ENCODE results near the gene GRM7. TPM values are rescaled to one million over a fixed set of nuclear protein-coding genes. Genes with fewer than 3 reads are reported as not detected.

GRM7 gene
- total RNA-seq, 1 experiment from 2014 or later: not detected

DNA sequence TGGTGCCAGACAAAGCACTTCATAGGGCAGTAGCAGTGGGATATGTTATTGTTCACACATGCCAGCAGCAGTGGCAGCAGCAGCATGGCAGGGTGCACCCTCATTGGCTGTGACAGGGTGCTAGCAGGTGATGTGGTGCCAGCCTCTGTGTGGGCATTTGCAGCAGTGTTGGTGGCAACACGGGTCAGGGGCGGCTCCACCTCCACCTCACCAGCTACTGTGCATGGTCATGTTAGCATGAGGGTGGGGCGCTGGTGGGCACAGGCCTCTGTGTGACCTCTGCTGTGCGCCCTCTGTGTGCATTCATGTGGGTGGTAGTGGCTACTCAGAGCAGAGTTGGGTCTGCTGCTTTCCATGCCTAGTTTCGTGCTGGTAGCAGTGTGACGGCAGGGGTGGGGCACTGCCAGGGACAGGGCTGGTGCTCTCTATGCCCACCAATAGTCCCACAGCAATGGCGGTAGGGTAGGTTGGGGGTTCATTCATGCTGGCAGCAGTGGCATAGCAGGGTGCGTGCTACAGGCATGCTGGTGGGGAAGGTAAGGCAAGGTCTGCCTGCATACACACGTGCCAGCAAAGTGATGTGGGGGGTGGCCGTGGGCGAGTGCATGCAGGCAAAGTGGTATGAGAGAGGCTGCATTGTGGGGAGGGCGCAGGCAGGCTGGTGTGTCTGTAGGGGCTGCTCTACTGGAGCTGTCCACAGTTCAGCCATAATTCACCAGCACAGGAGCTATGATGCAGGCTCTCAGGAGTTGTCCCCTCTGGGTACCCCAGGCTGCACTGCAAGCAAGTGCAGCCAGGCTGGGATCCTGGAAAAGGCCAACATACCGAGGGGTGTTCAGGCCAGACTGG lies 402.7 kb downstream of the GRM7 start:
- ChIA-PET POLR2A (no interaction called here), CTCF (no interaction called here), RAD21 (ENCODE audit: low non-redundant PET in 1 of 2, low total read pairs in 2 of 2, uncharacterized antibody in 2 of 2, unreplicated experiment in 2 of 2) (no interaction called here)
- no peak overlapping the region for H3K4me2 ChIP-seq (ENCODE audit: low read length)
- no peak for DNase-seq (ENCODE audit: low read depth, low spot score)
- H3K27ac ChIP-seq (ENCODE audit: low read depth, low read length): no peak overlapping the region
- no peaks in the 10 kb centered on the region for H3K79me2 ChIP-seq (ENCODE audit: insufficient read depth, low read length)
- intact Hi-C loops (cut with micrococcal nuclease): no loop called here
- no peak for TF ChIP-seq FOSL1 (IDR thresholded peaks at IDR 0.05; ENCODE audit: low read depth)
- TF ChIP-seq POLR2A (IDR thresholded peaks at IDR 0.05; ENCODE audit: borderline replicate concordance, extremely low read depth, insufficient read depth, insufficient read length): no peak
- TF ChIP-seq TCF7L2 (IDR thresholded peaks at IDR 0.05; ENCODE audit: borderline replicate concordance, extremely low read depth, insufficient read depth, insufficient read length): no peak
- TF ChIP-seq CBX3 (IDR thresholded peaks at IDR 0.05; ENCODE audit: low read depth): no peak
- no peak for TF ChIP-seq EZH2phosphoT487 (IDR thresholded peaks at IDR 0.05; ENCODE audit: borderline replicate concordance)
- no peak for TF ChIP-seq POLR2AphosphoS5 (IDR thresholded peaks at IDR 0.05; ENCODE audit: low read depth, low read length)
- TF ChIP-seq, protein P1, sequence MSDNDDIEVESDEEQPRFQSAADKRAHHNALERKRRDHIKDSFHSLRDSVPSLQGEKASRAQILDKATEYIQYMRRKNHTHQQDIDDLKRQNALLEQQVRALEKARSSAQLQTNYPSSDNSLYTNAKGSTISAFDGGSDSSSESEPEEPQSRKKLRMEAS (IDR thresholded peaks at IDR 0.05): no peak
- no peak for TF ChIP-seq JUND (IDR thresholded peaks at IDR 0.05)
- no peak for TF ChIP-seq SIN3A (IDR thresholded peaks at IDR 0.05; ENCODE audit: low read depth)
- no peak for TF ChIP-seq SRF (IDR thresholded peaks at IDR 0.05; ENCODE audit: low read depth)
- TF ChIP-seq ZFX (IDR thresholded peaks at IDR 0.05): no peak
- no peaks in the 10 kb centered on the region for H3K27me3 ChIP-seq (ENCODE audit: insufficient read depth, low read length)
- no peaks in the 10 kb centered on the region for H3K9me3 ChIP-seq (ENCODE audit: control insufficient read depth in 1 of 2, insufficient read depth in 1 of 2, low read depth in 1 of 2, low read length in 2 of 2)
- no peaks in the 10 kb centered on the region for H3K4me1 ChIP-seq (ENCODE audit: control insufficient read depth in 1 of 2, insufficient read depth in 2 of 2, low read length in 2 of 2)
- ATAC-seq: no peak
- no peaks in the 10 kb centered on the region for H3K9me2 ChIP-seq (ENCODE audit: insufficient read depth)
- H3K4me3 ChIP-seq (replicated peaks in 1 of 2; ENCODE audit: low read depth in 1 of 2, low read length in 2 of 2): no peak overlapping the region
- H4K20me1 ChIP-seq (ENCODE audit: insufficient read depth): no peaks in the 10 kb centered on the region
- no peak overlapping the region for H2AFZ ChIP-seq (ENCODE audit: low read depth, low read length, poor library complexity, severe bottlenecking)
- H3K9ac ChIP-seq (ENCODE audit: low read length): no peak overlapping the region
- H3K36me3 ChIP-seq (ENCODE audit: control insufficient read depth in 1 of 2, insufficient read depth in 2 of 2, low read length in 2 of 2): no peaks in the 10 kb centered on the region
- no TSS peak for BruUV-seq (replicated peaks)

DNA sequence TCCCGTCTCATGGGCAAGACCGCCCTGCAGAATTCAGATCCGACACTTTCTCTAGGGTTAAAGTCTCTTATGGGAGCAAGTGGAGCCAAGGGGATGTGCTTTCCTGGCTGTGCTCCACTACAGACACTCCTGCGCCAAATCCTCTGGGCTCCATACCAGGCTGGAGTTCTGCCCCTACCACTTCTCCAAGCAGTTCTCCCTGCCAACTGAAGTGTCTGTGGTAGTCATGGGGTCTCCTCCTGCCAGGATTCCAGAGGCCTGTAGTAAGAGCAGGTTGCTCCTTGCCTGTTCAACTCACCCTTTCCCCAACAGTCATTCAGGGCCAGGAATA lies 403.2 kb downstream of the GRM7 start:
- Histone ChIP-seq H3K36me3 (ENCODE audit: control insufficient read depth in 1 of 2, insufficient read depth in 2 of 2, low read length in 2 of 2) (no peaks in the 10 kb centered on the region), H3K9me3 (ENCODE audit: control insufficient read depth in 1 of 2, insufficient read depth in 1 of 2, low read depth in 1 of 2, low read length in 2 of 2) (no peaks in the 10 kb centered on the region), H3K4me2 (ENCODE audit: low read length) (no peak overlapping the region), H2AFZ (ENCODE audit: low read depth, low read length, poor library complexity, severe bottlenecking) (no peak overlapping the region), H3K27ac (ENCODE audit: low read depth, low read length) (no peak overlapping the region), H3K79me2 (ENCODE audit: insufficient read depth, low read length) (no peaks in the 10 kb centered on the region), H3K9ac (ENCODE audit: low read length) (no peak overlapping the region), H3K27me3 (ENCODE audit: insufficient read depth, low read length) (no peaks in the 10 kb centered on the region), H4K20me1 (ENCODE audit: insufficient read depth) (no peaks in the 10 kb centered on the region), H3K9me2 (ENCODE audit: insufficient read depth) (no peaks in the 10 kb centered on the region), H3K4me1 (ENCODE audit: control insufficient read depth in 1 of 2, insufficient read depth in 2 of 2, low read length in 2 of 2) (no peaks in the 10 kb centered on the region), H3K4me3 (replicated peaks in 1 of 2; ENCODE audit: low read depth in 1 of 2, low read length in 2 of 2) (no peak overlapping the region)
- DNase-seq (ENCODE audit: low read depth, low spot score): no peak
- CTCF ChIA-PET: no interaction called here
- RAD21 ChIA-PET (ENCODE audit: low non-redundant PET in 1 of 2, low total read pairs in 2 of 2, uncharacterized antibody in 2 of 2, unreplicated experiment in 2 of 2): no interaction called here
- BruUV-seq (replicated peaks): no TSS peak
- POLR2A ChIA-PET: no interaction called here
- intact Hi-C loops (cut with micrococcal nuclease): no loop called here
- no peak for ATAC-seq
- no peak for TF ChIP-seq SP1 (IDR thresholded peaks at IDR 0.05; ENCODE audit: low read depth)
- no peak for TF ChIP-seq TCF7L2 (IDR thresholded peaks at IDR 0.05; ENCODE audit: borderline replicate concordance, extremely low read depth, insufficient read depth, insufficient read length)
- no peak for TF ChIP-seq CBX3 (IDR thresholded peaks at IDR 0.05; ENCODE audit: low read depth)
- TF ChIP-seq EZH2phosphoT487 (IDR thresholded peaks at IDR 0.05; ENCODE audit: borderline replicate concordance): no peak
